Right lung (tissue), 5 donors: ENCODE results near the gene GPR85. TPM values are rescaled to one million over a fixed set of nuclear protein-coding genes. Genes with fewer than 3 reads are reported as not detected.
"Not testable (repeated sequence)": the region's sequence is repeated elsewhere in the genome, so short reads cannot be mapped to it uniquely, and the experiment has no call there.

Experiments used
- DNase-seq, 2 donors: peaks; one replicate each; pipeline ENCODE4 v3.0.0-alpha.2; 2013
- polyA plus RNA-seq, 5 donors: library from polyadenylated mRNA; unstranded; fragments of 120-200 nt; gene quantifications; one replicate each; pipeline versions ENCODE4 v1.2.1 to v1.2.3, GENCODE V29; 2013; ENCODE audit warnings: inconsistent platforms in 1 of 5, low replicate concordance in 1 of 5; ENCODE audit not compliant: insufficient read length in 5 of 5, insufficient read depth in 1 of 5

Gene GPR85
- polyA plus RNA-seq, 5 donors: 1.6 to 2.7 (median 1.7) TPM

DNA sequence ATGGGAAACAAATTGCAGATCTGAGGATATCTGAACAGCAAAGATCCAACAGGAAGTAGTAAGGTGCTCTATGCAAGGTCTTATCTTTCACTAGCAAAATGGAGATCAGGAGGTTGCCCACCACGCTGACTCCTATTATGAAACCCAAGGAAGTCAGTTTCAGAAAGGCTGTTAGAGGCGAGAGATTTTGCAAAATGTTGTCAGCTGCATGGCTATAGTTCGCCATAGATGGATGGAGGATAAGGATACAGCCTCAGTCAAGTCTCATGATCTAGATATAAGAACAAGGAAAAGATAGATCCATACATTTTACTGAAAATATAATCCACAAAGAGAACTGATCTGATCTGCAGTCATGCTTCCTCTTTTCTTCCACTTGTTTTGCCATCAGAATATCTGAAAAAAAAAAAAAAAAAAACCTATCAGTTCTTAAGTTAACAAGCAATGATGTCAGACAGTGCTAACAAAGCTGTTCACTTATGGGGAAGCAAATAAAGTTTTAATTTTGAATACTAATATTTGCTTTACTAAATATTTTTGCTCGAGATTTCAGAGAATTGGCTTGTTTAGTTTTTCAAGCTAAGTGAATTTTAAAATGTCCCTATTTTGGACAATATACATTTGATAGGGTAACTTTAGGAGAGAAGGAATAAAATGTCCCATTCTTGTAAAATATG lies 2.0 kb downstream of the GPR85 start:
- DNase-seq: no peak

DNA sequence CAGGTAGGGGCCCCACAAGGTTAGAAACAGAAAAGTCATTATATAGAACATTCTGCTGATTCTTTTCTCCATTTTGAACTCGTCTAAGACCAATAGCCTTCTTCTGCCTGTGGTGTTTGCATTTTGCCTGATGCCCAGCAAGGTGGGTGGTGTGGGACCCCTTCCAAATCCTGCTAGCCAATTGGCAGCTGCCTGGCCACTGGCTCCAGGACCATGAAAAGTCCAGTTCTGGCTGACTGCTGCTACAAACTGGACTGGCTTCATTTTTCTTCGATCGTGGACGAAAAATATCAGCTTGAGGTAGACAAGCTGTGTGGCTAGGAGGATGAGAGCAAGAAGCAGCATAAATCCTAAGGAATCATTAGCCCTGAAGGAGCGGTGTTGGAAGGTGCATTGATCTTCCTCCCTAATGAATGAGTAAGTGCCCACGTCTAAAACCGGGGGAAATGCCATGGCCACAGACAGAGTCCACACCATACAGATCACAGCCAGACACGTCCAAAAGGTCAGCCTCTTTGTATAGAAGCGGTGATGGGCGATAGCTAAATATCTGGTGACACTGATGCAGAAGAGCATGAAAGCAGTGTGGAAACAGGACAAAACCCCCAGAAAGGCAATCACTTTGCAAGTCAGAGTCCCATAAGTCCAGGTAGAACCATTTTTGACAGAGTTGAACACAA lies 2.7 kb downstream of the GPR85 start:
- no peak for DNase-seq

DNA sequence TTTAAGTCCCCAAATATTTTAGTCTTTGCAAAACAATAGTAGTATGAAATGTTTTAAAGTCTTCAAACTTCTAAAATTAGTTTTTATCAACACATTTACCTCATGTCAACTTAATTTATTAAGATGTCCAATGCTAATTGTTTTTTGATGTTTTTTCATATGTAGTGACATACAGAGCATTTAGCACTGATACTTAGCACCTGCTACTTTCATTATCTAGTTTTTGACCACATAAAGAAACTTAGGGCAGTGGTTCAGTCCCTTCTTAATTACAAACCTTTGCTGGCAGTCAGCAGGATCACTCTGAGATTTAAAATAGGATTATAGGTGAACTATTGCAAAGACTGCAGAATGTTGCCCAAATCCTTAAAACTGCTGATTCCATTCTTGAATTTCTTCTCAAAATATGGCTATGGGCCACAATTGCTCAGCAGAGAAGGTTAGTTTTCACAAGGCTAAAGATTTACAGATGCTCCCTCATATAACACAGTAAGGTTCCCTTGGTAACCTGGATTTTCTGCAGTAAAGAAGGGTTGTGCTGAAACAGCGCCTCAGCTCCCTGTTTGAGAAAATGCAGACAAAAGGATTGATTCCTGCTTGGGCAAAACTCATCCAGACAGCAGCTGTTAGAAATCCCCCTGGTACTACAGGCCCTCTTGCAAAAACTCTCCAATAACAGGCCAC lies 3.4 kb downstream of the GPR85 start:
- DNase-seq: no peak

DNA sequence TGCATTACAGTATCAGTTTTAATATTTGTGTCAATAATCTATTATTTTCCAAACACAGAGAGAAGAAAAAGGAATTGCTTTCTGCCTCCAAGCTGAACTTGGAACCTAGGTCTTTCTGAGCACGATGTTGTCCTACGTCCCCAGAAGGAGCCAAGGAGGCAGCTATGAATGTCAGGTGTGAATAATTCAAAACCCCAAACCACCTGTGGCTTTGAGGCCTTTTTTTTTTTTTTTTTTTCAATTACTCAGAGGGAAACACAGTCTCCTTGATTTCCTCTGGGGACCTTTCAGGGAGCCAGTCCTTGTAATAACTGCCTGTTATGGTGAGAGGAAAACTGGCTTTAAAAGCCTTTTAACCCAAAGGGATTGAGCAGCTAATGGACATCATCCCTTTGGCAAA lies 8.3 kb downstream of the GPR85 start:
- no peak for DNase-seq

DNA sequence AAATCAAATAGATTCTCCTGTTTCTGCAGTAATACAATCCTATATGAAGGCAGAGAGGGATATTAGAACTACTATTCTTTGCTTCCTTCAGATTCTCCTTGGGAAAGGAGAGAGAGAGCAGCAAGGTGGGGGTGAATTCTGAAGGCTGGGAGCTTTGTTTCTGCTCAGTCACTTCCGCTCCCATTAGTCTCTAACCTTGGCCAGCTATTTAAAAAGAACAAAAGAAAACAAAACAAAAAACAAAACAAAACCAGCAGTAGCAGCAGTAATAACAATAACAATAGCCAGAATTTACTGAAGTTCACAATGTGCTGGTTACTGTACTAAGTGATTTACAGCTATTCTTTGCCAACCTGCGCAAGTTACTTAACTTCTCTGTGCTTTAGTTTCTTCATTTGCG lies 9.9 kb downstream of the GPR85 start:
- DNase-seq: no peak

DNA sequence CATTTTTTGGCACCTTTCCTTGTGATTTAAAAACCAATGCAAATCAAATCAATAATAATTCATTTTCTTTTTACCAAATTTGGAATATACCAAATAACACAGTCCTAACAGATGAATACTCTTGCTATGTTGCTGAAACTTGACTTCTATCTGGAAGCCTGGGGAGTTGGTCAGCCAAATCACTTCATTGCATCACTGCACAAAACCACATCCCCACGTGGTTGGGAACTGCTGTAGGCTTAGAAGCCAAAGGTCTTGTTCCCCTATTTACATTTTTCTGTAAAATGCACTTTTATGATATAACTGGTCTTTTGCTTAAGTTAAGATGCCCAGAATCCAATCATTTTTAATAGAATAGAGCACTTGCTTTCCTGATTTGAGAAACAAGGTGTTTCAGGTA lies 15.2 kb downstream of the GPR85 start:
- DNase-seq: no peak

DNA sequence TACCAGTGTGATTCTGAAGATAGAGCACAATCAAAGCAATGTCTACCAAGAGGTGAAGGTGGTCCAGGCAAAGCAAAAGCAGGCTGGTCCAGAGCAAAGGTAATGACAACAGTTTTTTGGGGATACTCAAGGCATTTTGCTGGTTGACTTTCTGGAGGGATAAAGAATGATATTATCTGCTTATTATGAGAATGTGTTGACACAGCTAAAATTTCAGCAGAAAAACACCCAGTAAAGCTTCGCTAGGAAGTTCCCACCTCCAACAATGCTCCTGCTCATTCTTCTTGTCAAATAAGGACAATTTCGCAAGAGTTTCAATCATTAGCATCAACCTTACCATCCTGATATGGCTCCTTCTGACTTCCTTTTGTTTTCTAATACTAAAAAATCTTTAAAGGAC lies 24.1 kb downstream of the GPR85 start:
- DNase-seq: no peak

DNA sequence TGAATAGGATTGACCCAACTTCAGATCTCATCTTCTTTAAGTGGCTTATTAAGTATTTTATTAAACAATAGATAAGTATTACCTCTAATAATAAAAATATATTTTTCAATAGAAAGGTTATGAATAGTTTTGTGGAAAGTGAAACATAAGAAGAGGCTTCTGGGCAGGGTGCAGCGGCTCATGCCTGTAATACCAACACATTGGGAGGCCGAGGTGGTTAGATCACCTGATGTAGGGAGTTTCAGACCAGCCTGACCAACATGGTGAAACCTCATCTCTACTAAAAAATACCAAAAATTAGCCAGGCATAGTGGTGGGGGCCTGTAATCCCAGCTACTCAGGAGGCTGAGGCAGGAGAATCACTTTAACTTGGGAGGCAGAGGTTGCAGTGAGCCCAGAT lies 26.5 kb downstream of the GPR85 start:
- DNase-seq: no peak

DNA sequence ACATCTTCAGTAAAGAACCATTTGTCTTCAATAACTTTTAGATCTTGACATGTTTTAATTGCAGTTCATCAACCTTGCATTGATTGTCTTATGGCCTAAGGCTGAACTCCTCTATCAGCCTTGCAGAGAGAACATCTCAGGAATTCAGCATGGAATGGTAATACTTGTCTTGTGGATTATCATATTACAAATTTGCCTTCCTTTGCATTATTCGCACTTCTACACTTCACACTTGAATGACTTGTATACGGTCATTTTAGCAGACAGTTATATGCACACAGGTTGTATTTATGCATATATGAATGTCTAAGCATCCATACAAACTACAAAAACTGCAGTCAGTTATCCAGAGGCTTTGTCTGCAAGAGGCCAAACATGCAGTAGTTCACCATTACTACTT lies 31.7 kb downstream of the GPR85 start:
- no peak for DNase-seq

DNA sequence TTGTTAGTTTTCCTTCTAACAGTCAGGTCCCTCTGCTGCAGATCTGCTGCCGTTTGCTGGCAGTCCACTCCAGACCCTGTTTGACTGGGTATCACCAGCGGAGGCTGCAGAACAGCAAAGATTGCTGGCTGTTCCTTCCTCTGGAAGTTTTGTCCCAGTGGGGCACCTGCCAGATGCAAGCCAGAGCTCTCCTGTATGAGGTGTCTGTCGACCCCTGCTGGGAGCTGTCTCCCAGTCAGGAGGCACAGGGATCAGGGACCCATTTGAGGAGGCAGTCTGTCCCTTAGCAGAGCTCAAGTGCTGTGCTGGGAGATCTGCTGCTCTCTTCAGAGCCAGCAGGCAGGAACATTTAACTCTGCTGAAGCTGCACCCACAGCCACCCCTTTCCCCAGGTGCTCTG lies 32.4 kb downstream of the GPR85 start:
- DNase-seq: not testable (repeated sequence)

DNA sequence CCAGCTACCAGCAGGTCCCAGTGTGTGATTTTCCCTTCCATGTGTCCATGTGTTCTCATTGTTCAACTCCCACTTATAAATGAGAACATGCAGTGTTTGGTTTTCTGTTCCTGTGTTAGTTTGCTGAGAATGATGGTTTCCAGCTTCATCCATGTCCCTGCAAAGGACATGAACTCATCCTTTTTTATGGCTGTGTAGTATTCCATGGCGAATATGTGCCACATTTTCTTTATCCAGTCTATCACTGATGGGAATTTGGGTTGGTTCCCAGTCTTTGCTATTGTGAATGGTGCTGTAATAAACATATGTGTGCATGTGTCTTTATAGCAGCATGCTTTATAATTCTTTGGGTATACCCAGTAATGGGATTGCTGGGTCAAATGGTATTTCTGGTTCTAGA lies 37.4 kb downstream of the GPR85 start:
- not testable (repeated sequence) for DNase-seq

DNA sequence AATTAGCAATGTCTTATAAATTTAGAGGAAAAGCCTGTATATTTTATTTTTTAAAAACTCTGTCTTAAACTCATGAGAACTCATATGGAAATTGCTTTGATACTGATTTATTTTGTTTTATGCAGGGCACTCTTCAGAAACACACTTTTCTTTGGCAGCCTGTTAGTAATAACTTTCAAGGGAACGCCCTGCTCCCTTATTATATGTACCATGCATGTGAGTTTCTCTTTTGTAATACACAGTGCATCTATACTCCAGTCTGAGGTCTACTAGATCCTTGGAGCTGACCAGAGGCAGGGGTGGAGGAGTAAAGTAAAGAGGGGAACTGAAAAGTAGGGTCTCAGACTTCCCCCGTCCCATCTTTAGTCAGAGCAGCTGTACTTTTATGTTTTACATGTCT lies 40.2 kb downstream of the GPR85 start:
- no peak for DNase-seq

DNA sequence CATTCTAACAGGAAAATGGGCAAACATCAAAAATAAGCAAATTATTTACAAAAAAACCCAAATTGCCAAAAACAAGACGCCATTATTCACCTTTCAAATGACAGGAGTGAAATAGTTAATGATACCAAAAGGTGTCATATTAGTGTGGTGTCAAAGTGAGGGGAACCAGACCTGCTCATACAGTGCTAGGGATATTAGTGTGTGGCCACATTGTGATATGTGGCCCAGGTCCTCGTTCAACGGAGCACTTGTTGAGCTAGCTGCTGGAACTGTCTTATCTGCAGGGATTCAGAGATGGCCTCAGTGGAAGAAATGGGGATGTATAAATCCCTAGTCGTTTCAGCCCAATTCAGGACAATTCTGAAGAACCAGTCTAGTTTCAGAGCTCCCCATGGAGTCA lies 41.2 kb downstream of the GPR85 start:
- no peak for DNase-seq

DNA sequence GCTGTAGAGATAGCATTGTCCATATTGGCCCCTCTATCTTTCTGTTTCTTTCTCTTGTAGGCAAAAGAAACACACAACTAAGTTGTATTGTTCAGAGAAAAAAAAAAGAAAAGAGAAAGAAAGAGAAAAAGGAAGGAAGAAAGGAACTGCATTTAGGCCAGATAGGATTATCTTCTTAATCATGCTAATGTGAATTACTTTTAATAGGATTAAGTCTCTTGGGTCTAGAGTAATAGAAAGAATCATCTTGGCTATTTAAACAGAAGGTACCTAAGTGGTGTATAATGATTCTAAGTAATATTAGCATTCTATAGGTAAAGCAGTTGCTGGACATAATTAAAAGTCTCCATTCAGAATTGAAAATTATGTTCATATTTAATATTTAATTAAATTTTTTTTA lies 42.2 kb downstream of the GPR85 start:
- no peak for DNase-seq

DNA sequence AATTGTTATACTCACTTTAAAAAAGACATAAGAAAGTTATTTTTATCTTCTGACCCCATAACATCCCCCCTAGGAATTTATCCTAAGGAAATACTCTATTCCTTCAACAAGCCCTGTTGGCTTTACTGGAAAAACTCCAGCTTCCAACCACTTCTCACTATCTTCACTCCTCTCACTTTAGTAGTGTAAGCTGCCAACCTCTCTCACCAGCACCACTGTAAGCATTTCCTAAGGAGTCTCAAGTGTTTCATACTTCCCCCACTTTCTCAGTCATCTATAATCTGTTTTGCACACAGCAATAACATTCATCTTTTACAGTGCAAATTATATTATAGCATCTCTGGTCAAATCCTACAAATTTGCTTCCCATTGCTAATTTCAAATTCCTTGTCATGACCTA lies 45.8 kb downstream of the GPR85 start:
- DNase-seq: peak in 1 of 2 donors; percentile 2

DNA sequence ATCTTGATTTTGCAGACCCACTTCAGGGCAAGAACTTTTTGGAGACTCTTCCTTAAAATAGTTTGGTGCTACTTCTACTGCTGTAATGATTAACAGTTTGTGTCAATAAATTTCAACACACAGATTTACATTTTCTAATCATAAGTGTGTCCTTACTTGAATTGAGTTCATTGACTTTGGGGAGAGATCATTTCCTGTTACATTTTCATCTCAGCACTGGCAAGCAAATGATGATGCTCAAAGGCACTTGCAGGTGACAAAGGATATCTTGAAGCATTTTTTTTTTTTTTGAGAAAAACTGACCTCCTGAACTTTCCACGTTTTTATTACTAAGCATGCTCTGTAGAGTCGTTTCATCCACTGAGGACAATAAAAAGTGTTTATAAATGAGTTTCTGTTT lies 52.7 kb downstream of the GPR85 start:
- no peak for DNase-seq

Other genes with a start within 250 kb of the GPR85 start
- gene SMIM30, start 31.7 kb upstream of the GPR85 start, polyA plus RNA-seq: 10 to 100 TPM; 66.2 to 99.2 (median 76.4) TPM